Stimulated activated effector memory CD8-positive, alpha-beta T cell treated with anti-CD3 and anti-CD28 coated beads, Interleukin-12 subunit alpha, Interleukin-12 subunit beta, amount 100 ng/mL, for 72 hours (primary cell): ENCODE measurements around the gene PRTN3.

Source experiments
- ATAC-seq: fragments of 150-1000 bp; cut with Tn5 transposase; 2 replicates; pipeline ENCODE4 v1.10.0; 2021
- DNase-seq, 2 donors: peaks; one replicate each; pipeline ENCODE4 v3.0.0; 2021 to 2022; ENCODE audit warnings: low spot score in 2 of 2
- H3K27ac Mint-ChIP-seq: one replicate; pipeline ENCODE4 v1.8.0; 2022; ENCODE audit warnings: mild to moderate bottlenecking, mixed read lengths
- H3K36me3 Mint-ChIP-seq: one replicate; pipeline ENCODE4 v1.8.0; 2022; ENCODE audit warnings: mild to moderate bottlenecking, mixed read lengths
- H3K4me1 Mint-ChIP-seq: one replicate; pipeline ENCODE4 v1.8.0; 2022; ENCODE audit warnings: mixed read lengths
- H3K4me3 Mint-ChIP-seq: one replicate; pipeline ENCODE4 v1.8.0; 2022; ENCODE audit warnings: mild to moderate bottlenecking, mixed read lengths
- H3K9me3 Mint-ChIP-seq: one replicate; pipeline ENCODE4 v1.8.0; 2022; ENCODE audit warnings: mixed read lengths

The PRTN3 gene

GRCh38 chr19:800360-801029 lies 40.3 kb upstream of the PRTN3 start:
- Mint-ChIP-seq H3K4me1 (peaks cover 64% of the 10 kb centered on the region), H3K4me3 (peak overlapping the region; percentile 92), H3K27ac (peak overlapping the region; percentile 94), H3K9me3 (no peaks in the 10 kb centered on the region), H3K36me3 (peaks cover 89% of the 10 kb centered on the region)
- DNase-seq (no peak), ATAC-seq (no peak)

GRCh38 chr19:801030-801860 lies 39.6 kb upstream of the PRTN3 start:
- DNase-seq = no peak
- Mint-ChIP-seq H3K36me3 (peaks cover 95% of the 10 kb centered on the region), H3K4me3 (peak overlapping the region; percentile 92), H3K4me1 (peaks cover 64% of the 10 kb centered on the region), H3K27ac (peak overlapping the region; percentile 94), H3K9me3 (no peaks in the 10 kb centered on the region)
- no peak for ATAC-seq

GRCh38 chr19:801861-802497 lies 38.8 kb upstream of the PRTN3 start:
- ATAC-seq (no peak), DNase-seq (no peak)
- Mint-ChIP-seq H3K4me1 (peaks cover 59% of the 10 kb centered on the region), H3K9me3 (no peaks in the 10 kb centered on the region), H3K4me3 (peak overlapping the region; percentile 92), H3K36me3 (peaks cover 99% of the 10 kb centered on the region), H3K27ac (peak overlapping the region; percentile 94)

- peak overlapping the region; percentile 94 for H3K27ac Mint-ChIP-seq
- H3K4me3 Mint-ChIP-seq = peak overlapping the region; percentile 92
- H3K4me1 Mint-ChIP-seq = peaks cover 64% of the 10 kb centered on the region
- DNase-seq (no peak), ATAC-seq (no peak)
- peaks cover 99% of the 10 kb centered on the region for H3K36me3 Mint-ChIP-seq
- H3K9me3 Mint-ChIP-seq = no peaks in the 10 kb centered on the region
These were observed 38.2 kb upstream of the PRTN3 start for GRCh38 chr19:802498-803098.

GRCh38 chr19:803099-803561 lies 37.7 kb upstream of the PRTN3 start:
- H3K36me3 Mint-ChIP-seq = peaks cover 99% of the 10 kb centered on the region

GRCh38 chr19:803686-804418 lies 36.9 kb upstream of the PRTN3 start:
- peaks cover 68% of the 10 kb centered on the region for H3K4me1 Mint-ChIP-seq
- DNase-seq = no peak
- ATAC-seq = no peak
- H3K9me3 Mint-ChIP-seq = no peaks in the 10 kb centered on the region
- H3K36me3 Mint-ChIP-seq = peaks cover 99% of the 10 kb centered on the region
- peak overlapping the region; percentile 92 for H3K4me3 Mint-ChIP-seq
- peak overlapping the region; percentile 94 for H3K27ac Mint-ChIP-seq

More at GRCh38 chr19:803099-803561, 37.7 kb upstream of the PRTN3 start:
- Mint-ChIP-seq H3K27ac (peak overlapping the region; percentile 94), H3K4me1 (peaks cover 68% of the 10 kb centered on the region), H3K4me3 (peak overlapping the region; percentile 92), H3K9me3 (no peaks in the 10 kb centered on the region)
- no peak for ATAC-seq
- no peak for DNase-seq

- no peak for DNase-seq
- Mint-ChIP-seq H3K4me1 (peaks cover 61% of the 10 kb centered on the region), H3K4me3 (no peak overlapping the region), H3K36me3 (peaks cover 99% of the 10 kb centered on the region), H3K27ac (peak overlapping the region; percentile 94), H3K9me3 (no peaks in the 10 kb centered on the region)
- no peak for ATAC-seq
These were observed 36.2 kb upstream of the PRTN3 start for GRCh38 chr19:804419-805165.

- H3K27ac Mint-ChIP-seq = peak overlapping the region; percentile 78
- ATAC-seq = no peak
- peaks cover 99% of the 10 kb centered on the region for H3K36me3 Mint-ChIP-seq
- no peak for DNase-seq
- H3K4me3 Mint-ChIP-seq = no peak overlapping the region
- peaks cover 55% of the 10 kb centered on the region for H3K4me1 Mint-ChIP-seq
- H3K9me3 Mint-ChIP-seq = no peaks in the 10 kb centered on the region
These were observed 35.6 kb upstream of the PRTN3 start for GRCh38 chr19:805166-805551.

- peak overlapping the region; percentile 78 for H3K27ac Mint-ChIP-seq
- H3K4me3 Mint-ChIP-seq = no peak overlapping the region
- no peaks in the 10 kb centered on the region for H3K9me3 Mint-ChIP-seq
- H3K36me3 Mint-ChIP-seq = peaks cover 99% of the 10 kb centered on the region
- ATAC-seq = no peak
- H3K4me1 Mint-ChIP-seq = peaks cover 48% of the 10 kb centered on the region
- no peak for DNase-seq
These were observed 34.9 kb upstream of the PRTN3 start for GRCh38 chr19:805600-806550.

GRCh38 chr19:806815-807421 lies 33.9 kb upstream of the PRTN3 start:
- H3K4me1 Mint-ChIP-seq = peaks cover 37% of the 10 kb centered on the region
- DNase-seq = no peak
- no peak overlapping the region for H3K4me3 Mint-ChIP-seq
- no peak for ATAC-seq
- no peaks in the 10 kb centered on the region for H3K9me3 Mint-ChIP-seq
- peaks cover 99% of the 10 kb centered on the region for H3K36me3 Mint-ChIP-seq
- H3K27ac Mint-ChIP-seq = peak overlapping the region; percentile 33

GRCh38 chr19:807627-808422 lies 33.0 kb upstream of the PRTN3 start:
- Mint-ChIP-seq H3K27ac (peak overlapping the region; percentile 33), H3K4me1 (peaks cover 28% of the 10 kb centered on the region), H3K9me3 (no peaks in the 10 kb centered on the region), H3K4me3 (no peak overlapping the region), H3K36me3 (peaks cover 94% of the 10 kb centered on the region)
- ATAC-seq = no peak
- DNase-seq = no peak

- no peak for ATAC-seq
- H3K9me3 Mint-ChIP-seq = no peaks in the 10 kb centered on the region
- peaks cover 23% of the 10 kb centered on the region for H3K4me1 Mint-ChIP-seq
- H3K36me3 Mint-ChIP-seq = peaks cover 91% of the 10 kb centered on the region
- no peak overlapping the region for H3K4me3 Mint-ChIP-seq
- H3K27ac Mint-ChIP-seq = no peak overlapping the region
- no peak for DNase-seq
These were observed 32.4 kb upstream of the PRTN3 start for GRCh38 chr19:808423-808775.
